HG03064 (cell line): ENCODE measurements around the gene CD69.
"Not testable (repeated sequence)": the region's sequence is repeated elsewhere in the genome, so short reads cannot be mapped to it uniquely, and the experiment has no call there.

Experiments used
- ATAC-seq: cut with Tn5 transposase; IDR thresholded peaks from one replicate; pipeline ENCODE4 v1.9.1; 2021; ENCODE audit warnings: low read depth; ENCODE audit not compliant: unreplicated experiment

CD69 gene

GRCh38 chr12:9751204-9752144, 9.2 kb downstream of the CD69 start:
- peak; percentile 40 for ATAC-seq

GRCh38 chr12:9750276-9751203, 10.2 kb downstream of the CD69 start:
- ATAC-seq, result no peak

- no peak for ATAC-seq
These were observed 11.1 kb downstream of the CD69 start for GRCh38 chr12:9749640-9750039.

- no peak for ATAC-seq
These were observed 15.5 kb downstream of the CD69 start for GRCh38 chr12:9745199-9745598.

- peak; percentile 54 for ATAC-seq
These were observed 18.0 kb downstream of the CD69 start for GRCh38 chr12:9742661-9743060.

GRCh38 chr12:9741726-9742125, 19.0 kb downstream of the CD69 start:
- ATAC-seq, result peak; percentile 71

GRCh38 chr12:9740106-9740750, 20.5 kb downstream of the CD69 start:
- no peak for ATAC-seq

- not testable (repeated sequence) for ATAC-seq
These were observed 21.1 kb downstream of the CD69 start for GRCh38 chr12:9739404-9740105.

GRCh38 chr12:9738905-9739304, 21.8 kb downstream of the CD69 start:
- ATAC-seq, result not testable (repeated sequence)

- no peak for ATAC-seq
These were observed 23.6 kb downstream of the CD69 start for GRCh38 chr12:9736936-9737705.

- ATAC-seq, result no peak
These were observed 25.1 kb downstream of the CD69 start for GRCh38 chr12:9735601-9736000.

- no peak for ATAC-seq
These were observed 27.7 kb downstream of the CD69 start, which contains the start of gene CLECL1 for GRCh38 chr12:9732921-9733461. TSS of gene CLECL1 (minus strand) at chr12:9733097.

- ATAC-seq, result no peak
These were observed 28.9 kb downstream of the CD69 start for GRCh38 chr12:9731797-9732196.

- no peak for ATAC-seq
These were observed 29.3 kb downstream of the CD69 start for GRCh38 chr12:9731393-9731792.

GRCh38 chr12:9730591-9730990, 30.1 kb downstream of the CD69 start:
- no peak for ATAC-seq

GRCh38 chr12:9730011-9730410, 30.7 kb downstream of the CD69 start:
- ATAC-seq, result no peak

GRCh38 chr12:9729082-9729481, 31.6 kb downstream of the CD69 start:
- no peak for ATAC-seq

- no peak for ATAC-seq
These were observed 32.9 kb downstream of the CD69 start for GRCh38 chr12:9727813-9728212.
